ENCODE measurements around the gene ARHGDIG.

Gene ARHGDIG

GRCh38 chr16:297832-298231 is 17.4 kb downstream of the ARHGDIG start:
- no peak for DNase-seq (ENCODE audit: low read depth)
- TF ChIP-seq, protein P1, sequence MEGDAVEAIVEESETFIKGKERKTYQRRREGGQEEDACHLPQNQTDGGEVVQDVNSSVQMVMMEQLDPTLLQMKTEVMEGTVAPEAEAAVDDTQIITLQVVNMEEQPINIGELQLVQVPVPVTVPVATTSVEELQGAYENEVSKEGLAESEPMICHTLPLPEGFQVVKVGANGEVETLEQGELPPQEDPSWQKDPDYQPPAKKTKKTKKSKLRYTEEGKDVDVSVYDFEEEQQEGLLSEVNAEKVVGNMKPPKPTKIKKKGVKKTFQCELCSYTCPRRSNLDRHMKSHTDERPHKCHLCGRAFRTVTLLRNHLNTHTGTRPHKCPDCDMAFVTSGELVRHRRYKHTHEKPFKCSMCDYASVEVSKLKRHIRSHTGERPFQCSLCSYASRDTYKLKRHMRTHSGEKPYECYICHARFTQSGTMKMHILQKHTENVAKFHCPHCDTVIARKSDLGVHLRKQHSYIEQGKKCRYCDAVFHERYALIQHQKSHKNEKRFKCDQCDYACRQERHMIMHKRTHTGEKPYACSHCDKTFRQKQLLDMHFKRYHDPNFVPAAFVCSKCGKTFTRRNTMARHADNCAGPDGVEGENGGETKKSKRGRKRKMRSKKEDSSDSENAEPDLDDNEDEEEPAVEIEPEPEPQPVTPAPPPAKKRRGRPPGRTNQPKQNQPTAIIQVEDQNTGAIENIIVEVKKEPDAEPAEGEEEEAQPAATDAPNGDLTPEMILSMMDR (IDR thresholded peaks at IDR 0.05; ENCODE audit: insufficient read depth, low read depth, low read length, missing control alignments) = no peak
- no peak overlapping the region for H3K4me3 ChIP-seq (ENCODE audit: low read length)

DNA sequence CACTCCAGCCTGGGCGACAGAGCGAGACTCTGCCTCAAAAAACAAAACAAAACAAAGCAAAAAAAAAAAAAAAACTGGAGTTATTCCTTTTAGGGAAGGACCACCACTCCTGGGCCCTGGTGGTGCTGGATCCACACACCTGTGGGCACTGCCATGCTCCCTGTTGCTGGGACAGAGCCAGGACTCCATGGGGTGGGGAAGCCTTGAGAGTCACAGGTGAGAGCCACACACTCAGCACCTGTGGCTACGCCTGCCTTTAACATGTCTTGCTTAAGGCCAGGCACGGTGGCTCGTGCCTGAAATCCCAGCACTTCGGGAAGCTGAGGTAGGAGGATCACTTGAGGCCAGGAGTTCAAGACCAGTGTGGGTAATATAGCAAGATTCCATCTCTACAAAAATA is 20.8 kb downstream of the ARHGDIG start:
- TF ChIP-seq, protein P1 (IDR thresholded peaks at IDR 0.05; ENCODE audit: insufficient read depth, low read depth, low read length, missing control alignments) = no peak
- DNase-seq (ENCODE audit: low read depth) = no peak
- no peak overlapping the region for H3K4me3 ChIP-seq (ENCODE audit: low read length)

DNA sequence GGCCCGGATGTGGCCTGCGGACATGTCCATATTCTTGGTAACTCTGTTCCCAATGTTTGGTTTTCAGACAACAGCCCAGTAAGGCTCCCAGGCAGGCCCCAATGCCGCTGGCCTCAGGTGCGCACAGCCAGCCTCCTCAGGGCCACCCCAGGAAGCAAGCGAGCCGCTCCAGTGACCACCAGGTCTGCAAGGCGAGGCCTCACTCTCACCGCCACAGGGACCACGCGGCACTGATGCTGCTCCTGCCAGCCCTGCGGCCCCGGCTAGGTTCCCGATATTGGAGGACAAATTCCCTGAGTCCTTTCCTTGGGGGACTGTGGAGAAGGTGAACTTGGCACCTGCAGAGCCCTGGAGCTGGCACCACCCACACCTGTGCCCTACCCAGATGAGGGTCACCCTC is 21.6 kb downstream of the ARHGDIG start:
- H3K4me3 ChIP-seq (ENCODE audit: low read length) = no peak overlapping the region
- no peak for DNase-seq (ENCODE audit: low read depth)
- TF ChIP-seq, protein P1 (IDR thresholded peaks at IDR 0.05; ENCODE audit: insufficient read depth, low read depth, low read length, missing control alignments) = no peak

DNA sequence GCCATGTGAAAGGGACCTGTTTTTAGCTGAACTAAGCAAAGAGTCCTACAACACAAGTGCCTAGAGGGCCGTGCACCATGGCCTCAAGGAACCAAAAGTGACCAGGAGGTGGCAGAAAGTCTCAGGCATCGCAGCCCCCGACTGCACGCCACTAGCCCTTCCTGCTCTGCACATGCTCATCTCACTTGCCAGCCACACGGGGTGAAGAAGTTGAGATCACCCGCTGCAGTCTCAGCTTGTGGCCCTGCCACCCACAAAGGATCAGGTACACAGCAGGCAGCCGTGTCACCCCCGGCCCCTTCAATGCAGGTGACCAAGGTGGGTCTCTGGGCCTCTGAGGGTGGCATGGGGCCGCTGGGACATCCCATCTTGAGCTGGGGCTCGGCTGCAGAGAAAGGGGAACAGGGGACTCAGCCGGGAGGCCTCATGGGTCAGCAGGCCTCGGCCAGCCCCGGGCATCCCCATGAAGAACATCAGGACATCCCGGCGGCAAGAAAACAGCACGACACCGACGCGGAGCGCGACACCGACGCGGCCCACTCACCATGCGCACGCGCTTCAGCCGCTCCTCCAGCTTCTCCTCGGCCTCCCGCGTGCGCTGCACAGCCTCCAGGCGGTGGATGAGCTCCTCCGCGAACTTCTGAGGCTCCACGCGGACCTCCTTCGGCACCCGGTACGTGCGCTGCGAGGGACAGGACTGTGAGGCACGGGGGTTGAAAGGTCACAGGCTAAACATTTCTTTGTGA is 23.5 kb downstream of the ARHGDIG start:
- H3K4me3 ChIP-seq (ENCODE audit: low read length) = no peak overlapping the region
- no peak for DNase-seq (ENCODE audit: low read depth)
- TF ChIP-seq, protein P1 (IDR thresholded peaks at IDR 0.05; ENCODE audit: insufficient read depth, low read depth, low read length, missing control alignments) = no peak

- no peak overlapping the region for H3K4me3 ChIP-seq (ENCODE audit: low read length)
- peak; percentile 84 for DNase-seq (ENCODE audit: low read depth)
- TF ChIP-seq, protein P1 (IDR thresholded peaks at IDR 0.05; ENCODE audit: insufficient read depth, low read depth, low read length, missing control alignments) = no peak
These were observed 25.7 kb downstream of the ARHGDIG start for GRCh38 chr16:305916-306626.

- no peak for DNase-seq (ENCODE audit: low read depth)
- no peak overlapping the region for H3K4me3 ChIP-seq (ENCODE audit: low read length)
- TF ChIP-seq, protein P1 (IDR thresholded peaks at IDR 0.05; ENCODE audit: insufficient read depth, low read depth, low read length, missing control alignments) = no peak
These were observed 26.6 kb downstream of the ARHGDIG start for GRCh38 chr16:306911-307370.
